DOHH2 (cell line): Measurements from ENCODE around the gene MIER3.

Experiments
- CTCF ChIP-seq: fragments of 200-600 bp; sonication (generic); IDR thresholded peaks from one replicate; pipeline ENCODE4 v1.5.1; 2014; ENCODE audit warnings: antibody characterized with exemption, mild to moderate bottlenecking, low read depth, low read length; ENCODE audit not compliant: poor library complexity, severe bottlenecking
- EZH2phosphoT487 ChIP-seq: fragments of 200-600 bp; sonication (generic); IDR thresholded peaks from 2 replicates; pipeline ENCODE4 v1.6.1; 2017; ENCODE audit warnings: borderline replicate concordance, mild to moderate bottlenecking, antibody characterized with exemption, low read length, moderate library complexity, mixed read lengths

GRCh38 chr5:56934325-56934724 lies 17.6 kb downstream of the MIER3 start:
- TF ChIP-seq CTCF = no peak
- TF ChIP-seq EZH2phosphoT487 = no peak
